GM12878 (cell line): ENCODE measurements around the gene ABHD2. TPM values are rescaled to one million over a fixed set of nuclear protein-coding genes. Genes with fewer than 3 reads are reported as not detected.

ENCODE experiments used
- ASH2L ChIP-seq: fragments of 300-600, 200-600 bp; sonication (generic); IDR thresholded peaks from 2 replicates; pipeline ENCODE4 v1.6.1; 2017; ENCODE audit warnings: low read depth, mild to moderate bottlenecking, borderline replicate concordance
- ESRRA ChIP-seq: IDR thresholded peaks from 2 replicates; pipeline ENCODE4 v1.6.1; 2012; ENCODE audit warnings: mild to moderate bottlenecking, low read length, improper control_type of control experiment
- PRDM15 ChIP-seq: fragments of 450-650 bp; formaldehyde crosslinking; IDR thresholded peaks from 2 replicates; pipeline ENCODE4 v1.4.0; 2020; ENCODE audit warnings: mild to moderate bottlenecking, moderate library complexity
- ZNF592 ChIP-seq: fragments of 450-650 bp; IDR thresholded peaks from 2 replicates; pipeline ENCODE4 v1.6.1; 2017; ENCODE audit warnings: mild to moderate bottlenecking, moderate library complexity
- polyA plus RNA-seq, 11 experiments: library from polyadenylated mRNA; depleted of rRNA in 4 of 11; unstranded in 6 of 11; stranded (reverse) in 5 of 11; fragments of >200 nt; fragmentation: Nextera tagmentation in 4 of 11; fragmentation: Illumina TruSeq in 1 of 11; extraction: Ambion mirVana in 4 of 11; extraction: Trizol in 1 of 11; gene quantifications; 1 replicate in 1 of 11; 2 replicates in 10 of 11; pipeline versions ENCODE4 v1.2.1 to v1.2.3, GENCODE V29; 2011 to 2016; ENCODE audit warnings: inconsistent platforms in 2 of 11, missing spikeins in 2 of 11, low read depth in 1 of 11
- total RNA-seq, 4 experiments: library from RNA; depleted of rRNA in 3 of 4; stranded (reverse); fragments of >200 nt in 3 of 4; fragmentation: Illumina TruSeq in 1 of 4; extraction: Trizol in 1 of 4; gene quantifications; 2 replicates each; pipeline versions ENCODE4 v1.2.1 to v1.2.3, GENCODE V29; 2013 to 2021

ABHD2 gene
- total and polyA plus RNA-seq, 10 of the 15 experiments (the other 5 are each of a cell fraction or from before 2014, with no cell fraction given), result 1.2 to 33.6 (median 20.4) TPM

GRCh38 chr15:89225588-89225987 lies 137.3 kb downstream of the ABHD2 start (continued):
- no peak for TF ChIP-seq ZNF592
- no peak for TF ChIP-seq ESRRA
- TF ChIP-seq ASH2L, result no peak
- no peak for TF ChIP-seq PRDM15 (CRISPR knock-in tag)
